OCI-LY7 (cell line): ENCODE results near the gene WDFY4.

Source experiments
- CTCF ChIP-seq: fragments of 200-600 bp; sonication (generic); conservative IDR thresholded peaks from 2 replicates; pipeline ENCODE4 v1.5.1; 2014; ENCODE audit warnings: mild to moderate bottlenecking, antibody characterized with exemption, low read length, moderate library complexity, mixed read lengths
- EZH2phosphoT487 ChIP-seq: fragments of 200-600 bp; sonication (generic); IDR thresholded peaks from 2 replicates; pipeline ENCODE4 v1.6.1; 2018; ENCODE audit warnings: low read depth, borderline replicate concordance, mild to moderate bottlenecking, mixed run types, antibody characterized with exemption, low read length, moderate library complexity, mixed read lengths

- TF ChIP-seq EZH2phosphoT487 = no peak
- no peak for TF ChIP-seq CTCF
Measured at GRCh38 chr10:48844616-48845015, 159.9 kb downstream of the WDFY4 start.
